ENCODE measurements around the gene TJP1.
"Not testable (repeated sequence)": the region's sequence is repeated elsewhere in the genome, so short reads cannot be mapped to it uniquely, and the experiment has no call there.

The TJP1 gene

GRCh38 chr15:29699791-29700190 lies 122.5 kb downstream of the TJP1 start:
- DNase-seq (ENCODE audit: low spot score): no peak

- DNase-seq (ENCODE audit: low spot score): no peak
Measured at GRCh38 chr15:29698030-29698701, 124.1 kb downstream of the TJP1 start.

GRCh38 chr15:29696950-29697738 lies 125.1 kb downstream of the TJP1 start:
- DNase-seq (ENCODE audit: low spot score): no peak

- not testable (repeated sequence) for DNase-seq (ENCODE audit: low spot score)
Measured at GRCh38 chr15:29696506-29696905, 125.8 kb downstream of the TJP1 start.

DNA sequence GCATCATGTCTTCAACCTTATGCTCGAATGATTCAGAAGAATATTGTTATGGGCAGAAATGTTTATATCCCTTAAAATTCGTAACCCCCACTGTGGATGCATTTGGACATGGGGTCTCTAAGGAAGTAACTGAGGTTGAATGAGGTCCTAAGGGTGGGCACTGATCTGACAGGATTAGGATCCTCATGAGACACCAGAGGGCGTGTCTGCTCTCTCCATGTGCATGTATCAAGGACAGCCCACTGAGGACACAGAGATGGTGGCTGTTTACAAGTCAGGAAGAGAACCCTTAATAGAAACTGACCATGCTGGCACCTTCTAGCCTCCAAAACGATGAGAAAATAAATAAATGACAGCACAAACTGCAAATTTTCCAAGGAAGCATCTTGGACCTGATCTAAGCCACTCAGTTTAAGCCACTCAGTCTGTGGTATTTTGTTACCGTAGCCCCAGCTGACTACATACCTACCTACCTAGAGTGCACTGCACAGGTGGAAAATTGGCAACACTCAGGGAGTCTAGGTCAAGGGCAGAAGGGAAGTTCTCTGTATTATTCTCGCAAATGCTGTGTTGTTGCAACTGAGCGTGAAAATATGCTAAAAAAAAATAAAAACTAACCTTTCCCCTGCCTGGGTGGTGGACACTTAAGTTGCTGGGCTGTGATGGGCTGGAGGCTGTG lies 126.6 kb downstream of the TJP1 start:
- DNase-seq (ENCODE audit: low spot score): no peak

GRCh38 chr15:29693225-29693624 lies 129.0 kb downstream of the TJP1 start:
- DNase-seq (ENCODE audit: low spot score): no peak

- DNase-seq (ENCODE audit: low spot score): no peak
Measured at GRCh38 chr15:29692527-29692926, 129.7 kb downstream of the TJP1 start.

GRCh38 chr15:29690765-29691475 lies 131.3 kb downstream of the TJP1 start:
- no peak for DNase-seq (ENCODE audit: low spot score)

DNA sequence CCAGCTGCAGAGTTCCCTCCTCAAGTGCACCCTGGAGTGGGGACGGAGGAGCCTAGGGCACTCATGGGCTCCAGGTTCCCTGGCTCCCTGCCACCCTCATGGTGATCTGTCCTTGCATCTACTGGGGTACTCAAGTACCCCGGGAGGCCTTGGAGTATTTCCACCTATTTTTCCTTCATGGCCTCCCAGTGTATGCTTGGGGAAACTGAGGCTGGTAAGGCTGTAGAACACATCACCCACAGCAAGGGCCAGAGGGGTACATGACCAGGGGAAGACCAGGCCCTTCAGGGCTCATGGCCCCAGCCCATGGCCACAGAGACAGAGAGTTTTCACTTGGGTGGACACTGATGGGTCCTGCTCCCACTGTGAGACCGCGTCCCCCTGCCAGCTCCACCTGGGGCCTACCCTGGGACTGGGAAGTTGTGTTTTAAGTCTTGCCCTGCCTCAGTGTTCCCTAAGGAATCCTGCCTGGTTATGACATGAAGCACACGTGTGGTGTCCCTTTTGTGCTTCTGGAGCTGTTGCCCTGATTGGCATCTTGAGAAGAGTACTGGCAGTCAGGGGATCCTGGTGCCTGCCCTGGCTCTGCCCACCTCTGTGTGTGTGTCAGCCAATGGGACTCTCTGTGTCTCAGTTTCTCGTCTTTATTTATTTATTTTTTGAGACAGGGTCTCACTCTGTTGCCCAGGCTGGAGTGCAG lies 132.8 kb downstream of the TJP1 start:
- DNase-seq (ENCODE audit: low spot score): no peak

- DNase-seq (ENCODE audit: low spot score): no peak
Measured at GRCh38 chr15:29688506-29689286, 133.6 kb downstream of the TJP1 start.

- DNase-seq (ENCODE audit: low spot score): no peak
Measured at GRCh38 chr15:29687939-29688505, 134.2 kb downstream of the TJP1 start.

GRCh38 chr15:29687204-29687815 lies 135.0 kb downstream of the TJP1 start:
- no peak for DNase-seq (ENCODE audit: low spot score)

GRCh38 chr15:29686445-29687203 lies 135.6 kb downstream of the TJP1 start:
- no peak for DNase-seq (ENCODE audit: low spot score)

- no peak for DNase-seq (ENCODE audit: low spot score)
Measured at GRCh38 chr15:29686079-29686425, 136.2 kb downstream of the TJP1 start.

GRCh38 chr15:29685156-29686078 lies 136.9 kb downstream of the TJP1 start:
- DNase-seq (ENCODE audit: low spot score): no peak

GRCh38 chr15:29682781-29683180 lies 139.5 kb downstream of the TJP1 start:
- DNase-seq (ENCODE audit: low spot score): no peak

- no peak for DNase-seq (ENCODE audit: low spot score)
Measured at GRCh38 chr15:29682361-29682760, 139.9 kb downstream of the TJP1 start.

GRCh38 chr15:29681946-29682345 lies 140.3 kb downstream of the TJP1 start:
- no peak for DNase-seq (ENCODE audit: low spot score)
